SK-N-SH (cell line): ENCODE data around the gene REC8.

Source experiments
- CTCF ChIP-seq: fragments of 200-600 bp; sonication (generic); IDR thresholded peaks from 2 replicates; pipeline ENCODE4 v1.6.1; 2017; ENCODE audit warnings: antibody characterized with exemption, mild to moderate bottlenecking, moderate library complexity
- EZH2phosphoT487 ChIP-seq: fragments of 200-600 bp; sonication (generic); IDR thresholded peaks from 2 replicates; pipeline ENCODE4 v1.6.1; 2017; ENCODE audit warnings: low read depth, mixed run types, mild to moderate bottlenecking, antibody characterized with exemption, moderate library complexity, borderline replicate concordance
- GABPA ChIP-seq: IDR thresholded peaks from 2 replicates; pipeline ENCODE4 v1.4.0; 2012; ENCODE audit warnings: low read depth, mild to moderate bottlenecking
- NRF1 ChIP-seq: IDR thresholded peaks from 2 replicates; pipeline ENCODE4 v1.6.1; 2012; ENCODE audit warnings: low read depth, mild to moderate bottlenecking, low read length
- SMC3 ChIP-seq: IDR thresholded peaks from 2 replicates; pipeline ENCODE4 v1.6.1; 2012; ENCODE audit warnings: low read depth, low read length, improper control_type of control experiment
- ZBTB33 ChIP-seq: IDR thresholded peaks from 2 replicates; pipeline ENCODE4 v1.4.0; 2012; ENCODE audit warnings: low read depth, borderline replicate concordance
- TF ChIP-seq, protein P1 (sequence below): IDR thresholded peaks from 2 replicates; pipeline ENCODE4; 2012

GRCh38 chr14:24195186-24196070 is 23.5 kb downstream of the REC8 start, which contains the start of gene TM9SF1:
- TF ChIP-seq ZBTB33 (no peak), CTCF (no peak), GABPA (peak; percentile 86), NRF1 (no peak), EZH2phosphoT487 (no peak), SMC3 (no peak)
- TF ChIP-seq, protein P1, sequence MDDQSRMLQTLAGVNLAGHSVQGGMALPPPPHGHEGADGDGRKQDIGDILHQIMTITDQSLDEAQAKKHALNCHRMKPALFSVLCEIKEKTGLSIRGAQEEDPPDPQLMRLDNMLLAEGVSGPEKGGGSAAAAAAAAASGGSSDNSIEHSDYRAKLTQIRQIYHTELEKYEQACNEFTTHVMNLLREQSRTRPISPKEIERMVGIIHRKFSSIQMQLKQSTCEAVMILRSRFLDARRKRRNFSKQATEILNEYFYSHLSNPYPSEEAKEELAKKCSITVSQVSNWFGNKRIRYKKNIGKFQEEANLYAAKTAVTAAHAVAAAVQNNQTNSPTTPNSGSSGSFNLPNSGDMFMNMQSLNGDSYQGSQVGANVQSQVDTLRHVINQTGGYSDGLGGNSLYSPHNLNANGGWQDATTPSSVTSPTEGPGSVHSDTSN: no peak
